Smooth muscle cell (in vitro differentiated cells): ENCODE measurements around the gene ZIC4. TPM values are rescaled to one million over a fixed set of nuclear protein-coding genes. Genes with fewer than 3 reads are reported as not detected.

ENCODE experiments used
- DNase-seq: peaks from one replicate; lab custom pipeline; 2025; ENCODE audit not compliant: unreplicated experiment; lab: John Stamatoyannopoulos, UW
- H2AFZ ChIP-seq: fragments of 200-600 bp; sonication (generic); 2 replicates; pipeline ENCODE4 v1.6.0; 2016; ENCODE audit warnings: antibody characterized with exemption, low read depth, mild to moderate bottlenecking
- H3F3A ChIP-seq: fragments of 200-600 bp; sonication (generic); 2 replicates; pipeline ENCODE4 v1.6.0; 2017; ENCODE audit warnings: antibody characterized with exemption, low read depth
- H3K27ac ChIP-seq: fragments of 200-600 bp; sonication (generic); 2 replicates; pipeline ENCODE4 v1.5.1; 2016; ENCODE audit warnings: low read depth, mild to moderate bottlenecking
- H3K27me3 ChIP-seq: fragments of 200-600 bp; sonication (generic); 2 replicates; pipeline ENCODE4 v1.6.1; 2016; ENCODE audit warnings: low read depth, mild to moderate bottlenecking
- H3K36me3 ChIP-seq: fragments of 200-600 bp; sonication (generic); 2 replicates; pipeline ENCODE4 v1.5.1; 2016; ENCODE audit warnings: low read depth
- H3K4me1 ChIP-seq: fragments of 200-600 bp; sonication (generic); 2 replicates; pipeline ENCODE4 v1.5.1; 2016; ENCODE audit warnings: low read depth
- H3K4me2 ChIP-seq: fragments of 200-600 bp; sonication (generic); 2 replicates; pipeline ENCODE4 v1.6.0; 2016; ENCODE audit warnings: mild to moderate bottlenecking
- H3K4me3 ChIP-seq: fragments of 200-600 bp; sonication (generic); 2 replicates; pipeline ENCODE4 v1.5.1; 2016; ENCODE audit warnings: mild to moderate bottlenecking
- H3K79me2 ChIP-seq: fragments of 200-600 bp; sonication (generic); 2 replicates; pipeline ENCODE4 v1.6.0; 2016; ENCODE audit warnings: low read depth, mild to moderate bottlenecking
- H3K9ac ChIP-seq: fragments of 200-600 bp; sonication (generic); 2 replicates; pipeline ENCODE4 v1.6.0; 2016; ENCODE audit warnings: low read depth
- H3K9me3 ChIP-seq: fragments of 200-600 bp; sonication (generic); replicated peaks from 2 replicates; pipeline ENCODE4 v1.5.1; 2016; ENCODE audit warnings: low read depth
- H4K20me1 ChIP-seq: fragments of 200-600 bp; sonication (generic); 2 replicates; pipeline ENCODE4 v1.6.0; 2016; ENCODE audit warnings: low read depth
- WGBS: methylation state at CpG from one replicate; pipeline ENCODE4 v1.1.7; 2016; ENCODE audit warnings: low lambda C conversion rate; 5-methylcytosine and 5-hydroxymethylcytosine counted together
- polyA plus RNA-seq: library from polyadenylated mRNA; unstranded; fragments of >200 nt; fragmentation: Nextera tagmentation; extraction: Ambion mirVana; gene quantifications from 2 replicates; pipeline ENCODE4 v1.2.1, GENCODE V29; 2016
- total RNA-seq: library from RNA; depleted of rRNA; stranded (reverse); fragments of >200 nt; gene quantifications from 2 replicates; pipeline ENCODE4 v1.2.3, GENCODE V29; 2014
- TF ChIP-seq, protein P1 (sequence below): fragments of 200-600 bp; sonication (generic); IDR thresholded peaks from 2 replicates; pipeline ENCODE4 v1.5.1; 2017; ENCODE audit warnings: borderline replicate concordance, mild to moderate bottlenecking, antibody characterized with exemption; ENCODE audit not compliant: insufficient read depth, poor library complexity, severe bottlenecking

The ZIC4 gene
- total and polyA plus RNA-seq, 2 experiments from 2014 or later = not detected

DNA sequence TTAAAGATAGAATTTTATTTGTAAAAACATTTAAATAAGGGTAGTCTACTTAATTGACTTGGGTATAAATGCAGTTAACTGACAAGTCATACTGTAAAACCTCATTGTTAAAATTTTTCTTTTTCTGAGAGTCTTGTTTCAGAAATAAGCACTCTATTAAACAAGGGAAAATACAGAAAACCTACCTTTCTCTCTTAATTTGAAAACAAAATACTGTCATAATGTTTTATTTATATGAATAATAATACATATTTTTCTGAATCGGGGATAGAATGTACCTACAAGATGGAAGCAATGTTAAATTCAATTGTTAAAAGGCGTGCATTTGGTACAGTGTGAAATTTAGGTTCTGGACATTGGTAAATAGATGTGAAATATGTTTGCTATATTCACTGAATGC is 20.6 kb upstream of the ZIC4 start:
- peaks cover 97% of the 10 kb centered on the region for H3K27me3 ChIP-seq
- no peak for DNase-seq
- peaks cover 14% of the 10 kb centered on the region for H3K4me1 ChIP-seq
- no peak overlapping the region for H3K9ac ChIP-seq
- no peaks in the 10 kb centered on the region for H4K20me1 ChIP-seq
- no peaks in the 10 kb centered on the region for H3F3A ChIP-seq
- WGBS = 85% methylated on average over 2 of the region's 2 CpGs
- no peak overlapping the region for H3K4me2 ChIP-seq
- TF ChIP-seq, protein P1, sequence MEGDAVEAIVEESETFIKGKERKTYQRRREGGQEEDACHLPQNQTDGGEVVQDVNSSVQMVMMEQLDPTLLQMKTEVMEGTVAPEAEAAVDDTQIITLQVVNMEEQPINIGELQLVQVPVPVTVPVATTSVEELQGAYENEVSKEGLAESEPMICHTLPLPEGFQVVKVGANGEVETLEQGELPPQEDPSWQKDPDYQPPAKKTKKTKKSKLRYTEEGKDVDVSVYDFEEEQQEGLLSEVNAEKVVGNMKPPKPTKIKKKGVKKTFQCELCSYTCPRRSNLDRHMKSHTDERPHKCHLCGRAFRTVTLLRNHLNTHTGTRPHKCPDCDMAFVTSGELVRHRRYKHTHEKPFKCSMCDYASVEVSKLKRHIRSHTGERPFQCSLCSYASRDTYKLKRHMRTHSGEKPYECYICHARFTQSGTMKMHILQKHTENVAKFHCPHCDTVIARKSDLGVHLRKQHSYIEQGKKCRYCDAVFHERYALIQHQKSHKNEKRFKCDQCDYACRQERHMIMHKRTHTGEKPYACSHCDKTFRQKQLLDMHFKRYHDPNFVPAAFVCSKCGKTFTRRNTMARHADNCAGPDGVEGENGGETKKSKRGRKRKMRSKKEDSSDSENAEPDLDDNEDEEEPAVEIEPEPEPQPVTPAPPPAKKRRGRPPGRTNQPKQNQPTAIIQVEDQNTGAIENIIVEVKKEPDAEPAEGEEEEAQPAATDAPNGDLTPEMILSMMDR = no peak
- H3K36me3 ChIP-seq = no peaks in the 10 kb centered on the region
- no peak overlapping the region for H2AFZ ChIP-seq
- no peaks in the 10 kb centered on the region for H3K9me3 ChIP-seq
- H3K4me3 ChIP-seq = no peak overlapping the region
- no peaks in the 10 kb centered on the region for H3K79me2 ChIP-seq
- H3K27ac ChIP-seq = no peak overlapping the region

DNA sequence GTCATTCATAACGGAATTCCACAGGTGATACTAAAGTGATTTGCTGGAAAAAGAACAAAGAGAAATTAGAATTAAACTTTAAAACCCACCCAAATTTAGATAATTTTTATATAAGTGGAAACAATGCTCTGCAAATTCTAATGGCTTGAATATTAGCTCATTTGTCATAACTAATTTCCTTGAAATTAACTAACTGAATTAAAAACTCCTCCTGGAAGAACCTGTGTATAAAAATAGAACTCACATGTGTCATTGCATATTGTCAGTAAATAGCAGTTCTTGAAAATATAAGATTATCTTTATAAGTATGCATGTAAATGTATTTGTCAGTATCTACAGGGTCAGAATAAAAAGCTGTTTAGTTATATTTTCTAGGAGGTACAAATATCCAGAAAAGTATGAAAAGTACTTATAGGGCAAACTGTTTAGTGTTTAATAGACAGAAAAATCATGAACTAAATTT is 19.1 kb upstream of the ZIC4 start:
- Histone ChIP-seq H3K36me3 (no peaks in the 10 kb centered on the region), H3K9ac (no peak overlapping the region), H3K4me1 (peaks cover 14% of the 10 kb centered on the region), H3K27ac (no peak overlapping the region), H3K27me3 (peaks cover 100% of the 10 kb centered on the region), H3F3A (no peaks in the 10 kb centered on the region), H3K4me3 (no peak overlapping the region), H3K9me3 (no peaks in the 10 kb centered on the region), H4K20me1 (no peaks in the 10 kb centered on the region), H2AFZ (no peak overlapping the region), H3K4me2 (no peak overlapping the region), H3K79me2 (no peaks in the 10 kb centered on the region)
- no peak for DNase-seq
- WGBS = 3% methylated on average over 1 of the region's 1 CpG
- TF ChIP-seq, protein P1 = no peak

DNA sequence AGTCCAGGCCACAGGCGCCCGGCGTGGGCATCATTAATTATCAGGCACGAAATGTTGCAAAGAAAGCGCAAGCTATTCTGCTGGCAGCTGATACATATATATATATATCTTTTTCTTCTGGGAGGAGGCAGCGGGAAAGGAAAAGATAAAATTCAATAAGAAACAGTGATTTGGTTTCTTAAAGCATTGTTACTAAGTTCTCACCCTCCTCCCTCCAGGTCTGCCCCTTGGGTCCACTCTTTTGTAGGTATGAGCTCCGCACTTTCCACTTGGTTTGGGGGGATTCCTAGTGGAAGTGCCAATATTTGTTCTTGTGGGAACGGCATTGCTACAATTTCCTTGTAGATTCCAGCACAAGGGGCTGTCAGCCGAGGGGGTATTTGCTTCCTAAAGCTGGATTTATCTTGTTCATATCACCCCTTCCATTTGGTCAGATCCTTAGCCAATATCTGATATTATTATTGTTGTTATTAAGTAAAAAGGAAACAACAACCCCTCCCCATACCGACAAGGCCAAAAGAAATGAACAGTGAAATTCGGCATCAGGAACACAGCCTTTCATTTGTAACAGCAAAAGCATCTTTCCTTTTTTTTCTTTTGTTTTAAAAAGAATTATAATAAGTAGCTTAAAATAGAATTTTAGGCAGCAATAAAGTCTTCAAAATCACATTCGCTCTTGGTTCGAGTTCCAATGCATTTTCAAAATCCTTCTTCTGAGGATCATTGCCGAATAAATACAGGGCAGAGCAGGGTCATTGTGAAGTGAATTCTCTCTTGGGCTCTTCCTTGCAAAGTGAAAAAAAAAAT is 18.4 kb upstream of the ZIC4 start:
- peaks cover 14% of the 10 kb centered on the region for H3K4me1 ChIP-seq
- H3K79me2 ChIP-seq = no peaks in the 10 kb centered on the region
- no peak overlapping the region for H3K27ac ChIP-seq
- H2AFZ ChIP-seq = no peak overlapping the region
- H3F3A ChIP-seq = no peaks in the 10 kb centered on the region
- H3K9me3 ChIP-seq = no peaks in the 10 kb centered on the region
- H3K4me2 ChIP-seq = peak overlapping the region; percentile 53
- H3K27me3 ChIP-seq = peaks cover 100% of the 10 kb centered on the region
- H4K20me1 ChIP-seq = no peaks in the 10 kb centered on the region
- H3K4me3 ChIP-seq = no peak overlapping the region
- no peaks in the 10 kb centered on the region for H3K36me3 ChIP-seq
- TF ChIP-seq, protein P1 = no peak
- DNase-seq = no peak
- H3K9ac ChIP-seq = no peak overlapping the region
- 12% methylated on average over 14 of the region's 14 CpGs for WGBS
